H1 (cell line): ENCODE measurements around the gene UCN3. TPM values are rescaled to one million over a fixed set of nuclear protein-coding genes. Genes with fewer than 3 reads are reported as not detected.
A peak's percentile ranks its signal among the peaks of the same experiment; 100 is the strongest.

Source experiments
- CTCF ChIA-PET: fragments of 300-600 bp; sonication (Branson Sonifier 250); formaldehyde crosslinking; loops from one replicate; lab custom pipeline; 2021; ENCODE audit not compliant: partially characterized antibody; lab: Charles Lee
- POLR2A ChIA-PET: fragments of 300-600 bp; sonication (Branson Sonifier 250); formaldehyde crosslinking; loops from one replicate; lab custom pipeline; 2021; ENCODE audit warnings: inconsistent platforms; ENCODE audit not compliant: partially characterized antibody; lab: Charles Lee
- DNase-seq, 2 experiments: peaks; one replicate each; pipeline versions ENCODE4 v3.0.0 to v3.0.0-alpha.2; 2010 to 2022; ENCODE audit warnings: low spot score in 2 of 2, low read depth in 1 of 2, mixed read lengths in 1 of 2
- FAIRE-seq: peaks from 2 replicates; lab custom pipeline; 2011; peaks lifted over from hg19 to GRCh38; lab: Jason Lieb, UNC
- H2AFZ ChIP-seq: 2 replicates; pipeline ENCODE4 v1.8.1; 2012; ENCODE audit warnings: low read length, inconsistent platforms
- H2AK5ac ChIP-seq: 2 replicates; pipeline ENCODE4 v1.6.1; 2013; ENCODE audit warnings: low read depth, low read length
- H2BK120ac ChIP-seq: replicated peaks from 2 replicates; pipeline ENCODE3; 2013; ENCODE audit warnings: low read depth, low read length, inconsistent platforms
- H2BK12ac ChIP-seq: 2 replicates; pipeline ENCODE4 v1.6.1; 2013; ENCODE audit warnings: low read depth, low read length
- H2BK15ac ChIP-seq: 2 replicates; pipeline ENCODE4 v1.6.1; 2013; ENCODE audit warnings: low read length
- H2BK20ac ChIP-seq: 2 replicates; pipeline ENCODE4 v1.6.1; 2013; ENCODE audit warnings: low read length
- H2BK5ac ChIP-seq: 2 replicates; pipeline ENCODE4 v1.6.1; 2013; ENCODE audit warnings: low read depth, low read length
- H3K14ac ChIP-seq: 2 replicates; pipeline ENCODE4 v1.6.1; 2013; ENCODE audit warnings: inconsistent platforms; ENCODE audit not compliant: insufficient read length
- H3K18ac ChIP-seq: 2 replicates; pipeline ENCODE4 v1.6.1; 2013; ENCODE audit warnings: low read length; ENCODE audit errors: extremely low read depth
- H3K23ac ChIP-seq: 2 replicates; pipeline ENCODE4 v1.6.1; 2013; ENCODE audit warnings: inconsistent platforms; ENCODE audit not compliant: insufficient read length
- H3K23me2 ChIP-seq: 2 replicates; pipeline ENCODE4 v1.6.1; 2013; ENCODE audit warnings: low read depth, low read length
- H3K27ac ChIP-seq: 2 replicates; pipeline ENCODE4 v1.6.1; 2011; ENCODE audit warnings: low read depth, low read length, inconsistent platforms
- H3K27me3 ChIP-seq, 4 experiments: replicated peaks in 1 of 4; 1 replicate in 1 of 4; 2 replicates in 3 of 4; pipeline versions ENCODE4 v1.6.1 to v1.8.1; 2011 to 2013; ENCODE audit warnings: low read length in 3 of 4, mild to moderate bottlenecking in 3 of 4, inconsistent platforms in 2 of 4, mixed read lengths in 2 of 4, moderate library complexity in 1 of 4; ENCODE audit not compliant: control insufficient read depth in 3 of 4, insufficient read depth in 3 of 4; ENCODE audit errors: extremely low read depth in 1 of 4
- H3K36me3 ChIP-seq, 4 experiments: 2 replicates each; pipeline versions ENCODE4 v1.6.1 to v1.8.1; 2011 to 2013; ENCODE audit warnings: mild to moderate bottlenecking in 4 of 4, low read length in 3 of 4, moderate library complexity in 2 of 4, control low read depth in 1 of 4, inconsistent platforms in 1 of 4; ENCODE audit not compliant: insufficient read depth in 4 of 4, control insufficient read depth in 2 of 4
- H3K4ac ChIP-seq: replicated peaks from 2 replicates; pipeline ENCODE3; 2013; ENCODE audit warnings: low read length, low read depth, mixed read lengths, inconsistent platforms; ENCODE audit not compliant: insufficient read length
- H3K4me1 ChIP-seq, 4 experiments: replicated peaks in 1 of 4; 1 replicate in 1 of 4; 2 replicates in 3 of 4; pipeline versions ENCODE4 v1.6.1 to v1.8.1; 2011 to 2013; ENCODE audit warnings: low read length in 3 of 4, inconsistent platforms in 2 of 4, mixed read lengths in 1 of 4; ENCODE audit not compliant: insufficient read depth in 4 of 4, control insufficient read depth in 3 of 4
- H3K4me2 ChIP-seq, 2 experiments: 2 replicates each; pipeline versions ENCODE4 v1.6.1 to v1.8.1; 2011 to 2013; ENCODE audit warnings: low read depth in 2 of 2, low read length in 2 of 2, control low read depth in 1 of 2, inconsistent platforms in 1 of 2, mild to moderate bottlenecking in 1 of 2; ENCODE audit not compliant: insufficient read depth in 1 of 2
- H3K4me3 ChIP-seq, 4 experiments: fragments of 200-600, 300-600 bp in 1 of 4; sonication (generic), shearing (Covaris generic), sonication (Bioruptor Twin) in 1 of 4; 2 replicates each; pipeline versions ENCODE4 v1.5.1 to v1.8.1; 2011 to 2016; ENCODE audit warnings: low read length in 4 of 4, low read depth in 3 of 4, control low read depth in 2 of 4, inconsistent platforms in 2 of 4, mild to moderate bottlenecking in 2 of 4, mixed read lengths in 1 of 4, moderate library complexity in 1 of 4; ENCODE audit not compliant: insufficient read depth in 2 of 4; ENCODE audit errors: extremely low read depth in 1 of 4
- H3K56ac ChIP-seq: replicated peaks from 2 replicates; pipeline ENCODE3; 2013; ENCODE audit warnings: low read depth, mild to moderate bottlenecking, mixed read lengths, low read length, inconsistent platforms; ENCODE audit not compliant: insufficient read length
- H3K79me1 ChIP-seq: 2 replicates; pipeline ENCODE4 v1.6.1; 2013; ENCODE audit warnings: low read depth, low read length, control low read depth
- H3K79me2 ChIP-seq, 2 experiments: 2 replicates each; pipeline versions ENCODE4 v1.6.1 to v1.8.1; 2012 to 2013; ENCODE audit warnings: low read length in 2 of 2, mild to moderate bottlenecking in 2 of 2, inconsistent platforms in 1 of 2; ENCODE audit not compliant: insufficient read depth in 2 of 2, control insufficient read depth in 1 of 2
- H3K9ac ChIP-seq, 4 experiments: replicated peaks in 1 of 4; 1 replicate in 1 of 4; 2 replicates in 3 of 4; pipeline versions ENCODE4 v1.6.1 to v1.8.1; 2011 to 2013; ENCODE audit warnings: low read depth in 3 of 4, low read length in 3 of 4, control low read depth in 2 of 4, mild to moderate bottlenecking in 2 of 4, moderate library complexity in 2 of 4, inconsistent platforms in 1 of 4; ENCODE audit errors: extremely low read depth in 1 of 4
- H3K9me3 ChIP-seq, 2 experiments: 2 replicates each; pipeline versions ENCODE4 v1.6.1 to v1.8.1; 2012 to 2013; ENCODE audit warnings: mild to moderate bottlenecking in 2 of 2, moderate library complexity in 2 of 2, control low read depth in 1 of 2, inconsistent platforms in 1 of 2, low read depth in 1 of 2, low read length in 1 of 2, mixed read lengths in 1 of 2; ENCODE audit not compliant: insufficient read depth in 2 of 2
- H4K20me1 ChIP-seq, 2 experiments: replicated peaks in 1 of 2; 2 replicates each; pipeline versions ENCODE3 to v1.8.1; 2011 to 2013; ENCODE audit warnings: inconsistent platforms in 2 of 2, low read length in 2 of 2, mild to moderate bottlenecking in 1 of 2; ENCODE audit not compliant: insufficient read depth in 2 of 2, control insufficient read depth in 1 of 2
- H4K5ac ChIP-seq: 2 replicates; pipeline ENCODE4 v1.6.1; 2013; ENCODE audit warnings: low read length, low read depth, mixed read lengths, inconsistent platforms; ENCODE audit not compliant: insufficient read length
- H4K8ac ChIP-seq: 2 replicates; pipeline ENCODE4 v1.8.0; 2013; ENCODE audit warnings: mild to moderate bottlenecking, moderate library complexity, low read length, inconsistent platforms; ENCODE audit not compliant: insufficient read depth; ENCODE audit errors: extremely low read depth
- H4K91ac ChIP-seq: replicated peaks from 2 replicates; pipeline ENCODE3; 2013; ENCODE audit warnings: low read length, mixed read lengths, inconsistent platforms; ENCODE audit not compliant: insufficient read length
- BACH1 ChIP-seq: IDR thresholded peaks from 2 replicates; pipeline ENCODE4 v1.6.1; 2012; ENCODE audit warnings: low read length, improper control_type of control experiment
- CBX5 ChIP-seq: fragments of 300-800, 300-1000 bp; sonication (generic); IDR thresholded peaks from 2 replicates; pipeline ENCODE4 v1.7.1; 2016; ENCODE audit warnings: antibody characterized with exemption, low read length, low read depth
- CHD2 ChIP-seq: IDR thresholded peaks from 2 replicates; pipeline ENCODE4 v1.6.1; 2012; ENCODE audit warnings: low read length, improper control_type of control experiment
- EGR1 ChIP-seq: IDR thresholded peaks from 2 replicates; pipeline ENCODE4 v1.6.1; 2011; ENCODE audit warnings: low read depth, low read length, borderline replicate concordance
- SP2 ChIP-seq: IDR thresholded peaks from 2 replicates; pipeline ENCODE4 v1.6.1; 2012; ENCODE audit warnings: mild to moderate bottlenecking, low read length, inconsistent platforms
- SP4 ChIP-seq: IDR thresholded peaks from 2 replicates; pipeline ENCODE4 v1.6.1; 2012; ENCODE audit warnings: low read length, inconsistent platforms
- TEAD4 ChIP-seq: IDR thresholded peaks from 2 replicates; pipeline ENCODE4 v1.6.1; 2012; ENCODE audit warnings: low read depth, low read length, inconsistent platforms, mixed read lengths
- ZNF274 ChIP-seq: IDR thresholded peaks from 2 replicates; pipeline ENCODE4 v1.7.0; 2012; ENCODE audit warnings: low read length, borderline replicate concordance; ENCODE audit errors: extremely low read depth
- WGBS, 2 experiments: shearing (Covaris generic) in 1 of 2; methylation state at CpG; one replicate each; pipeline versions ENCODE4 v1.1.6 to v1.1.7; 2013 to 2015; ENCODE audit warnings: low lambda C conversion rate in 2 of 2, mixed read lengths in 2 of 2, inconsistent platforms in 1 of 2, low coverage in 1 of 2, missing lambda C conversion rate in 1 of 2; ENCODE audit not compliant: insufficient replicate concordance in 2 of 2, insufficient coverage in 1 of 2, insufficient read length in 1 of 2; ENCODE audit errors: extremely low coverage in 1 of 2, missing lambda C conversion rate in 1 of 2; 5-methylcytosine and 5-hydroxymethylcytosine counted together
- long read RNA-seq, 2 experiments: library from RNA in 1 of 2; library from capped mRNA in 1 of 2; stranded (forward); transcript quantifications; one replicate each; pipeline ENCODE4 v2.0.0, GENCODE V29; 2021; ENCODE audit warnings: inconsistent platforms in 1 of 2
- polyA minus RNA-seq, 3 experiments: library from RNA; depleted of rRNA, polyadenylated mRNA; stranded (reverse); fragments of >200 nt; gene quantifications; 1 replicate in 2 of 3; 2 replicates in 1 of 3; pipeline ENCODE4 v1.2.3, GENCODE V29; 2011
- polyA plus RNA-seq, 7 experiments: library from polyadenylated mRNA; depleted of rRNA in 3 of 7; stranded (reverse) in 5 of 7; unstranded in 2 of 7; fragments of >200 nt in 5 of 7; fragments of 200-250 nt in 2 of 7; gene quantifications; 1 replicate in 5 of 7; 2 replicates in 1 of 7; 4 replicates in 1 of 7; pipeline versions ENCODE4 v1.2.1 to v1.2.3, GENCODE V29; 2011 to 2013; ENCODE audit warnings: missing spikeins in 2 of 7, mixed read lengths in 2 of 7
- total RNA-seq: library from RNA; stranded (reverse); fragmentation: NEBNext Ultra II Directional; extraction: Animal tissue kit (Norgen Biotek cat#: 25700); gene quantifications from 2 replicates; pipeline ENCODE4 v1.2.1, GENCODE V29; 2021
- TF ChIP-seq, protein P1 (sequence below), 3 experiments: IDR thresholded peaks; 1 replicate in 2 of 3; 2 replicates in 1 of 3; pipeline versions ENCODE4 v1.5.1 to v1.6.1; 2011; ENCODE audit warnings: low read length in 3 of 3, mild to moderate bottlenecking in 3 of 3, inconsistent platforms in 2 of 3, low read depth in 1 of 3, moderate library complexity in 1 of 3; ENCODE audit not compliant: insufficient read depth in 1 of 3; ENCODE audit errors: control extremely low read depth in 1 of 3

The UCN3 gene, protein sequence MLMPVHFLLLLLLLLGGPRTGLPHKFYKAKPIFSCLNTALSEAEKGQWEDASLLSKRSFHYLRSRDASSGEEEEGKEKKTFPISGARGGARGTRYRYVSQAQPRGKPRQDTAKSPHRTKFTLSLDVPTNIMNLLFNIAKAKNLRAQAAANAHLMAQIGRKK
- total RNA-seq (not detected in 2 replicates), polyA plus RNA-seq (2011; rRNA removed) (not detected in 2 replicates), polyA minus RNA-seq (2011; rRNA and poly(A)+ RNA removed) (not detected in 2 replicates)
- polyA plus RNA-seq (2011; cell fraction: cytosol; rRNA removed) = not detected
- not detected for polyA plus RNA-seq (2011; cell fraction: nucleus; rRNA removed)
- not detected in 4 replicates for polyA plus RNA-seq (2012, experiment 1 of 2)
- not detected for polyA plus RNA-seq (2012, experiment 2 of 2)
- polyA plus RNA-seq (2013, experiment 1 of 2) = not detected
- not detected for polyA plus RNA-seq (2013, experiment 2 of 2)
- polyA minus RNA-seq (2011; cell fraction: cytosol; rRNA and poly(A)+ RNA removed) = not detected
- not detected for polyA minus RNA-seq (2011; cell fraction: nucleus; rRNA and poly(A)+ RNA removed)
- long read RNA-seq, experiment 1 = 0 reads
- long read RNA-seq, experiment 2 = 0 reads

DNA sequence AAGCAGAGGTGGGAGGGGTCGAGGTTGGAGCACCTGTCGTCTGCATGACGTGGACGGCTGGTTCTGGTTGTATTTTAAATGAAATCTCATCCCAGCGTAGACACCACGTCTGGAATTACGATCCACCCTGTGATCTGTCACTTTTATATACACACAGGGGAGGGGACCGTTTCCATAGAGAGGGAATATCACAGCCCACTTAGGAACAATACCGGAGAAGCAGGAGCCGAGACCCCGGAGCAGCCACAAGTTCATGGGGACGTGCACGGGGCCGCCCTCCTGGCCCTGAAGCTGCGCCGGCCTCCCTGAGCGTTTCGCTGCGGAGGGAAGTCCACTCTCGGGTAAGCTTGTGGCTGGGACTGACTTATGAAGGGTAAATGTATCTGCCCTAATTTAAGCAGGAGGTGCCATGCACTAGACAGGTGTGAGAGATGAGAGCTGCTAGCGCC, at the start of gene UCN3:
Gene UCN3 (plus strand): TSS at position 77 of the 449 bp plus-strand sequence. CDS start 8,755 bp downstream, outside the sequence.
- no peak within 1 kb of the TSS for H3K56ac ChIP-seq
- 86% methylated on average over 17 of the region's 21 CpGs; no CpG with 5 or more reads in 1 of the 2 experiments for WGBS, 2 experiments
- no peak within 1 kb of the TSS for H2AK5ac ChIP-seq
- H3K27me3 ChIP-seq = no peaks in the 10 kb centered on the region; a peak in 1 of 7 replicates
- no peak within 1 kb of the TSS for H3K4ac ChIP-seq
- H3K79me2 ChIP-seq = no peaks in the 10 kb centered on the region
- peak within 1 kb of the TSS; percentile 56 for H2AFZ ChIP-seq
- H4K8ac ChIP-seq = peak within 1 kb of the TSS; percentile 23; the same call in 1 of the 2 replicates
- H4K20me1 ChIP-seq = no peaks in the 10 kb centered on the region
- no peak within 1 kb of the TSS for H2BK15ac ChIP-seq
- no peaks in the 10 kb centered on the region for H3K4me1 ChIP-seq
- no peak within 1 kb of the TSS for H3K18ac ChIP-seq
- no peak within 1 kb of the TSS for H2BK120ac ChIP-seq
- no peaks in the 10 kb centered on the region for H3K36me3 ChIP-seq
- no peak within 1 kb of the TSS for H3K27ac ChIP-seq
- H2BK20ac ChIP-seq = no peak within 1 kb of the TSS
- H2BK12ac ChIP-seq = no peak within 1 kb of the TSS
- FAIRE-seq (no peak), DNase-seq (no peak)
- no peak within 1 kb of the TSS for H3K14ac ChIP-seq
- H3K4me2 ChIP-seq = no peak within 1 kb of the TSS
- peaks cover 3% of the 10 kb centered on the region; the same call in 1 of the 2 replicates for H3K23me2 ChIP-seq
- no peak within 1 kb of the TSS for H3K9ac ChIP-seq
- CTCF ChIA-PET = no interaction called here
- no peaks in the 10 kb centered on the region for H3K79me1 ChIP-seq
- POLR2A ChIA-PET = no interaction called here
- H4K91ac ChIP-seq = no peak within 1 kb of the TSS
- no peak within 1 kb of the TSS for H3K4me3 ChIP-seq
- H2BK5ac ChIP-seq = no peak within 1 kb of the TSS
- H4K5ac ChIP-seq = no peak within 1 kb of the TSS
- H3K23ac ChIP-seq = no peak within 1 kb of the TSS
- H3K9me3 ChIP-seq = no peaks in the 10 kb centered on the region
- TF ChIP-seq ZNF274 = no peak
- TF ChIP-seq SP2 = no peak
- no peak for TF ChIP-seq CBX5
- TF ChIP-seq CHD2 = no peak
- no peak for TF ChIP-seq EGR1
- no peak for TF ChIP-seq TEAD4
- TF ChIP-seq SP4 = no peak
- TF ChIP-seq, protein P1, sequence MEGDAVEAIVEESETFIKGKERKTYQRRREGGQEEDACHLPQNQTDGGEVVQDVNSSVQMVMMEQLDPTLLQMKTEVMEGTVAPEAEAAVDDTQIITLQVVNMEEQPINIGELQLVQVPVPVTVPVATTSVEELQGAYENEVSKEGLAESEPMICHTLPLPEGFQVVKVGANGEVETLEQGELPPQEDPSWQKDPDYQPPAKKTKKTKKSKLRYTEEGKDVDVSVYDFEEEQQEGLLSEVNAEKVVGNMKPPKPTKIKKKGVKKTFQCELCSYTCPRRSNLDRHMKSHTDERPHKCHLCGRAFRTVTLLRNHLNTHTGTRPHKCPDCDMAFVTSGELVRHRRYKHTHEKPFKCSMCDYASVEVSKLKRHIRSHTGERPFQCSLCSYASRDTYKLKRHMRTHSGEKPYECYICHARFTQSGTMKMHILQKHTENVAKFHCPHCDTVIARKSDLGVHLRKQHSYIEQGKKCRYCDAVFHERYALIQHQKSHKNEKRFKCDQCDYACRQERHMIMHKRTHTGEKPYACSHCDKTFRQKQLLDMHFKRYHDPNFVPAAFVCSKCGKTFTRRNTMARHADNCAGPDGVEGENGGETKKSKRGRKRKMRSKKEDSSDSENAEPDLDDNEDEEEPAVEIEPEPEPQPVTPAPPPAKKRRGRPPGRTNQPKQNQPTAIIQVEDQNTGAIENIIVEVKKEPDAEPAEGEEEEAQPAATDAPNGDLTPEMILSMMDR (IDR thresholded peaks at IDR 0.05; ENCODE audit: control extremely low read depth in 1 of 3, insufficient read depth in 1 of 3, low read depth in 1 of 3, low read length in 3 of 3) = no peak; a peak in 1 of 4 replicates
- TF ChIP-seq BACH1 = no peak
